SU-DHL-6 (cell line): Measurements from ENCODE around the gene RTEL1.

Source experiments
- CTCF ChIP-seq: fragments of 200-600 bp; sonication (generic); IDR thresholded peaks from one replicate; pipeline ENCODE4 v1.5.1; 2017; ENCODE audit warnings: antibody characterized with exemption, mild to moderate bottlenecking, low read length, moderate library complexity; ENCODE audit not compliant: insufficient read depth, poor library complexity, severe bottlenecking
- EZH2phosphoT487 ChIP-seq: fragments of 200-600 bp; sonication (generic), shearing (Covaris generic); conservative IDR thresholded peaks from 2 replicates; pipeline ENCODE4 v1.6.1; 2018; ENCODE audit warnings: mild to moderate bottlenecking, antibody characterized with exemption, low read length, moderate library complexity, mixed read lengths

- TF ChIP-seq CTCF: no peak
- no peak for TF ChIP-seq EZH2phosphoT487
Observed at GRCh38 chr20:63679799-63680305, 21.7 kb downstream of the RTEL1 start.
